ENCODE results near the gene PAX1. TPM values are rescaled to one million over a fixed set of nuclear protein-coding genes. Genes with fewer than 3 reads are reported as not detected.

Gene PAX1
- total and polyA plus RNA-seq, 2 of the 13 experiments (the other 11 are each of a cell fraction or from before 2014, with no cell fraction given) = not detected

GRCh38 chr20:21670981-21671380 is 34.5 kb upstream of the PAX1 start:
- DNase-seq (ENCODE audit: low spot score) = no peak
- POLR2A ChIA-PET = no interaction called here
- no peak for FAIRE-seq

More at GRCh38 chr20:21670981-21671380, 34.5 kb upstream of the PAX1 start:
- Histone ChIP-seq H3K9me3 (ENCODE audit: low read length) (no peaks in the 10 kb centered on the region), H3K36me3 (replicated peaks in 1 of 2; ENCODE audit: control insufficient read depth in 1 of 2, insufficient read depth in 2 of 2, low read length in 2 of 2) (no peaks in the 10 kb centered on the region), H3K4me1 (ENCODE audit: insufficient read depth, low read length) (no peaks in the 10 kb centered on the region), H3K27ac (ENCODE audit: extremely low read length, insufficient read depth, low read length) (no peak overlapping the region), H3K79me2 (ENCODE audit: insufficient read depth, low read length) (no peaks in the 10 kb centered on the region), H3K4me3 (replicated peaks in 1 of 3; ENCODE audit: insufficient read depth in 1 of 3, low read depth in 2 of 3, low read length in 3 of 3) (no peak overlapping the region), H3K27me3 (ENCODE audit: control insufficient read depth in 1 of 2, insufficient read depth in 2 of 2, low read length in 2 of 2) (peaks cover 2 to 4% of the 10 kb centered on the region in 2 experiments; a peak in 1 of 5 replicates), H2AFZ (ENCODE audit: low read length) (no peak overlapping the region), H3K9ac (ENCODE audit: insufficient read depth, low read depth, low read length) (no peak overlapping the region), H4K20me1 (ENCODE audit: insufficient read depth, low read length) (no peaks in the 10 kb centered on the region), H3K4me2 (ENCODE audit: low read depth, low read length) (no peak overlapping the region)
- 0% methylated on average over 1 of the region's 1 CpG for WGBS (ENCODE audit: low lambda C conversion rate)
- CTCF ChIA-PET (ENCODE audit: low intra/inter-chr PET ratio, low total read pairs) = no interaction called here
- BruUV-seq (replicated peaks) = no TSS peak
- no peak for TF ChIP-seq HDAC1 (CRISPR knock-in tag; IDR thresholded peaks at IDR 0.05)
- TF ChIP-seq REPIN1 (CRISPR knock-in tag; IDR thresholded peaks at IDR 0.05; ENCODE audit: borderline replicate concordance, low read depth) = no peak
- no peak for TF ChIP-seq ZNF800 (CRISPR knock-in tag; IDR thresholded peaks at IDR 0.05)
- no peak for TF ChIP-seq RXRA (CRISPR knock-in tag; IDR thresholded peaks at IDR 0.05)
- TF ChIP-seq TRIM22 (IDR thresholded peaks at IDR 0.05) = 0 out of 2 replicates have a peak, but pooled peaks have one; percentile 21
- TF ChIP-seq SMC3 (IDR thresholded peaks at IDR 0.05; ENCODE audit: low read length) = no peak
- TF ChIP-seq NONO (IDR thresholded peaks at IDR 0.05) = peak; percentile 88; the same call in 1 of the 2 replicates
- no peak for TF ChIP-seq NONO (CRISPR knock-in tag; conservative IDR thresholded peaks at IDR 0.05)
- TF ChIP-seq IKZF1 (IDR thresholded peaks at IDR 0.05) = 0 out of 2 replicates have a peak, but pooled peaks have one; percentile 70
- intact Hi-C loops (cut with micrococcal nuclease; ENCODE audit: unreplicated experiment) (no loop called here), in situ Hi-C loops (cut with HindIII; ENCODE audit: extremely low pct_ligation_motif_present, low pct_unique_long_range_greater_than_20kb) (no loop called here)
- ATAC-seq = no peak

Data from HepG2 (cell line).